GM10248 (cell line): Measurements from ENCODE around the gene TAF8.

ENCODE experiments used
- CTCF ChIA-PET: fragments of 300-600 bp; sonication (Branson Sonifier 250); formaldehyde crosslinking; extraction: SDS; loops from one replicate; lab custom pipeline; 2021; ENCODE audit warnings: antibody characterized with exemption; lab: Yijun Ruan, JAX
- POLR2A ChIA-PET: fragments of 350-650 bp; sonication (Branson Sonifier 250); formaldehyde crosslinking; extraction: SDS; loops from one replicate; lab custom pipeline; 2020; ENCODE audit warnings: antibody characterized with exemption; lab: Yijun Ruan, JAX
- DNase-seq: peaks from one replicate; pipeline ENCODE4 v3.0.0; 2012; ENCODE audit errors: extremely low spot score
- CTCF ChIP-seq: IDR thresholded peaks from 2 replicates; pipeline ENCODE4 v1.5.1; 2012; ENCODE audit warnings: mild to moderate bottlenecking, low read depth; ENCODE audit errors: extremely low read depth, missing control alignments, control extremely low read depth

Gene TAF8

DNA sequence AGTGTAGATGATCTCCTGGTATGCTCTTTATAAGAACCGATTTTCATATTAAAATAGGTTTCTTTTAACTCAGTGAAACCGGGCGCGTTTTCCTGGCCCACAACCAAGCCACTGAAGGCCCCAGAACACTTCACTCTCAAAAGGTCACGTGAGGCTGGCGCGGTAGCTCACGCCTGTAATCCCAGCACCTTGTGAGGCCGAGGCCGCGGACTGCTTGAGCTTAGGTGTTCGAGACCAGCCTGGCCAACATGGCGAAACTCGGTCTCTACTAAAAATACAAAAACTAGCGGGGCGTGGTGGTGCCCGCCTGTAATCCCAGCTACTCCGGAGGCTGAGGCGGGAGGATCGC is 402 bp upstream of the TAF8 start:
- ChIA-PET POLR2A (interaction anchor here (0.6 kb wide), 1 partner anchor 95 kb away, joined by 5 read pairs; no protein-coding TSS in a partner anchor), CTCF (interaction anchor here (1.0 to 13.5 kb wide), 10 partner anchors 11 to 497 kb away, joined by 3 to 253 read pairs (median 4); partner anchors contain the start of genes BYSL, FRS3, MED20 and PRICKLE4)
- DNase-seq: no peak
- TF ChIP-seq CTCF: no peak

GRCh38 chr6:42051268-42051653 is 937 bp downstream of the TAF8 start:
- ChIA-PET CTCF (interaction anchor here (1.0 to 13.5 kb wide), 8 partner anchors 11 to 496 kb away, joined by 3 to 253 read pairs (median 4); partner anchors contain the start of genes BYSL, FRS3, MED20 and PRICKLE4), POLR2A (no interaction called here)
- DNase-seq: no peak
- no peak for TF ChIP-seq CTCF

GRCh38 chr6:42053601-42054000 is 3.3 kb downstream of the TAF8 start:
- ChIA-PET POLR2A (no interaction called here), CTCF (interaction anchor here (1.0 to 2.3 kb wide), 6 partner anchors 8 to 267 kb away, joined by 3 to 11 read pairs (median 6); no protein-coding TSS in a partner anchor)
- TF ChIP-seq CTCF: no peak
- DNase-seq: no peak

DNA sequence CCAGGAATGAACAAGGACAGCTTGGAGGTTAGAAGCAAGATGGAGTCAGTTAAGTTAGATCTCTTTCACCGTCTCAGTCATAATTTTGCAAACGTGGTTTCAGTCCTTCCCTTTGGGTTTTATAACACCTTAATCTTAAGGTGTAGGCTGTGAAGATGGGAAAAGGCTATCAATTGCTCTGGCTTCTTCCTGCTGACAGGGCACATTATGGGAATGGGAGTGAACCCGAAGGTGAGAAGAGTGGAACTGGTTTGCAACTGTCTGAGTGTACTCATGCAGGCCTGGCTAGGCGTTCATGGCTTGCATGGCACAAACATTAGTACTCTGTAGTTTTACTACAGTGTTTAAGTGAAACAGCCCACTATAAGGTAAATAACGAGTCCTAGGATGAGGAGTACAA is 9.4 kb downstream of the TAF8 start:
- CTCF ChIA-PET: no interaction called here
- no peak for DNase-seq
- TF ChIP-seq CTCF: no peak

GRCh38 chr6:42066156-42066675 is 15.9 kb downstream of the TAF8 start:
- DNase-seq: no peak
- TF ChIP-seq CTCF: no peak
- ChIA-PET POLR2A (no interaction called here), CTCF (interaction anchor here (1.3 to 2.7 kb wide), 3 partner anchors 22 to 481 kb away, joined by 3 to 12 read pairs (median 7); no protein-coding TSS in a partner anchor)

More for the DNA sequence above, 9.4 kb downstream of the TAF8 start:
- POLR2A ChIA-PET: no interaction called here

- DNase-seq: no peak
- no peak for TF ChIP-seq CTCF
- POLR2A ChIA-PET: no interaction called here
- CTCF ChIA-PET: interaction anchor here (0.6 to 2.7 kb wide), 4 partner anchors 10 to 267 kb away, joined by 3 to 12 read pairs (median 5); no protein-coding TSS in a partner anchor
Observed at GRCh38 chr6:42068173-42068572, 17.8 kb downstream of the TAF8 start.
